Inflammatory macrophage treated with lipopolysaccharide for 4 hours (primary cell): ENCODE data around the gene VPS26B.
"Not testable (repeated sequence)": the region's sequence is repeated elsewhere in the genome, so short reads cannot be mapped to it uniquely, and the experiment has no call there.

Experiments
- DNase-seq: peaks from one replicate; pipeline ENCODE4 v3.0.0-alpha.2; 2020

Gene VPS26B

GRCh38 chr11:134283461-134284230 is 59.2 kb downstream of the VPS26B start:
- DNase-seq, result no peak

GRCh38 chr11:134284349-134284748 is 59.9 kb downstream of the VPS26B start:
- DNase-seq, result not testable (repeated sequence)

GRCh38 chr11:134287561-134287960 is 63.1 kb downstream of the VPS26B start:
- no peak for DNase-seq

DNA sequence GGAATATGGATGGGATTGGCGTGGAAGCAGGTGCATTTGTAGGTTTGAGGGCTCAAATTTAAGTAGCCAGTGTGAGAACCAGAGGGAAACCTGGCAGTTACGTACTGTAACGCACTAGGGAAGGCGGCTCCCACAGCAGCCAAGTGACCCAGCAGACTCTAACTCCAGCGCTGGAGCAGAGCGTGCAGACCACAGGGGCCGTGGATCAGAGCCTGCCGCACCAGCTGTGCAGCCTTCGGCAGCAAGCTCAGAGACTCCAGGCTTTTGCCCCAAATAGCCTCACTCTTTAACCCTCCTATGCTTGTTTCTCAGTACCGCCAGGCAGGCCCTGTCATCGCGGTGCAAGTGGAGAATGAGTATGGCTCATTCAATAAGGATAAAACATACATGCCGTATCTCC is 64.0 kb downstream of the VPS26B start:
- DNase-seq, result no peak

- DNase-seq, result no peak
These were observed 64.7 kb downstream of the VPS26B start for GRCh38 chr11:134289167-134289566.

- no peak for DNase-seq
These were observed 65.3 kb downstream of the VPS26B start for GRCh38 chr11:134289789-134290188.

GRCh38 chr11:134290646-134291045 is 66.2 kb downstream of the VPS26B start:
- no peak for DNase-seq

- no peak for DNase-seq
These were observed 66.7 kb downstream of the VPS26B start for GRCh38 chr11:134291196-134291595.

GRCh38 chr11:134292661-134293060 is 68.2 kb downstream of the VPS26B start:
- DNase-seq, result no peak

- DNase-seq, result no peak
These were observed 68.9 kb downstream of the VPS26B start for GRCh38 chr11:134293119-134294113.

DNA sequence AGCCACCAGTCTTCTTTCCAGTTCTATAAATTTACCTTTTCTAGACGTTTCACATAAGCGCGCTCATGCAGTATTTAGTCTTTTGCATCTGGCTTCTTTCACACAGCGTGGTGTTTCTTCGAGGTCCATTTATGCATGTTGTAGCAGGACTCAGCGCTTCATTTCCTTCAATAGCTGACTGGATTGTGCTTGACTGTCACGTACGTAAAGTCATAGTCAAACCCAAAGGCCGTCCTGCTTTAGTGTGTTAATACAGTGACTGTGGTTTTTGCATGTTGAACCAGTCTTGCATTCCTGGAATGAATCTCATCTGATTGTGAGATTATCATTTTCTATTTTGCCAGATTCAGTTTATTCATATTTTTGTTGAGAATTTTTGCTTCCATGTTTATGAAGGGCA is 70.2 kb downstream of the VPS26B start:
- DNase-seq, result no peak
